ENCODE measurements around the gene HOXC13.

- no peak for TF ChIP-seq CTCF (IDR thresholded peaks at IDR 0.05; ENCODE audit: insufficient read depth, low read depth, low read length)
- TF ChIP-seq EZH2 (IDR thresholded peaks at IDR 0.05; ENCODE audit: insufficient read depth, low read length), result no peak
Measured at GRCh38 chr12:53983568-53983949, 44.9 kb downstream of the HOXC13 start.
